Nephron (organoid): ENCODE data around the gene TRIM63.

Experiments used
- H3K27ac Mint-ChIP-seq, 3 experiments: 2 replicates each; pipeline ENCODE4 v1.8.0; 2020; ENCODE audit warnings: mixed read lengths in 3 of 3, mild to moderate bottlenecking in 2 of 3, moderate library complexity in 1 of 3
- H3K27me3 Mint-ChIP-seq: 2 replicates; pipeline ENCODE4 v1.8.0; 2021; ENCODE audit warnings: low read depth, mild to moderate bottlenecking, moderate library complexity, mixed read lengths
- H3K36me3 Mint-ChIP-seq: 2 replicates; pipeline ENCODE4 v1.8.0; 2020; ENCODE audit warnings: low read depth, mixed read lengths
- H3K4me1 Mint-ChIP-seq: 2 replicates; pipeline ENCODE4 v1.8.0; 2020; ENCODE audit warnings: mixed read lengths
- H3K4me3 Mint-ChIP-seq, 3 experiments: 2 replicates each; pipeline ENCODE4 v1.8.0; 2020; ENCODE audit warnings: mild to moderate bottlenecking in 3 of 3, mixed read lengths in 3 of 3, moderate library complexity in 2 of 3
- H3K9me3 Mint-ChIP-seq: 2 replicates; pipeline ENCODE4 v1.8.0; 2020; ENCODE audit warnings: mixed read lengths
- TF ChIP-seq, protein P1 (sequence below), 3 experiments: fragments of 200-600 bp; sonication (generic); IDR thresholded peaks; one replicate each; pipeline ENCODE4 v1.5.0; 2021; ENCODE audit warnings: antibody characterized with exemption in 3 of 3; ENCODE audit not compliant: unreplicated experiment in 3 of 3

TRIM63 gene

DNA sequence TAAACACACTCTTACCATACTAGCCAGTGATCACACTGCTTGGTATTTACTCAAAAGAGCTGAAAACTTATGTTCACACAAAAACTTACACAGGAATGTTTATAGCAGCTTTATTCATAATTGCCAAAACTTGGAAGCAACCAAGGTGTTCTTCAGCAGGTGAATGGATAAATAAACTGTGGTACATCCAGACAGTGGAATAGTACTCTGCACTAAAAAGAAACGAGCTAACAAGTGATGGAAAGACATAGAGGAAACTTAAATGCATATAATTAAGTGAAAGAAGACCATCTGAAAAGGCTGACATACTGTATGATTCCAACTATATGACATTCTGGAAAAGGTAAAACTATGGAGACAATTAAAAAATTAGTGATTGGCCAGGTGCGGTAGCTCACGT lies 23.5 kb upstream of the TRIM63 start:
- Mint-ChIP-seq H3K36me3 (no peaks in the 10 kb centered on the region), H3K4me3 (no peak overlapping the region), H3K27me3 (peaks cover 35% of the 10 kb centered on the region), H3K9me3 (no peaks in the 10 kb centered on the region), H3K4me1 (peaks cover 18% of the 10 kb centered on the region), H3K27ac (no peak overlapping the region)
- TF ChIP-seq, protein P1, sequence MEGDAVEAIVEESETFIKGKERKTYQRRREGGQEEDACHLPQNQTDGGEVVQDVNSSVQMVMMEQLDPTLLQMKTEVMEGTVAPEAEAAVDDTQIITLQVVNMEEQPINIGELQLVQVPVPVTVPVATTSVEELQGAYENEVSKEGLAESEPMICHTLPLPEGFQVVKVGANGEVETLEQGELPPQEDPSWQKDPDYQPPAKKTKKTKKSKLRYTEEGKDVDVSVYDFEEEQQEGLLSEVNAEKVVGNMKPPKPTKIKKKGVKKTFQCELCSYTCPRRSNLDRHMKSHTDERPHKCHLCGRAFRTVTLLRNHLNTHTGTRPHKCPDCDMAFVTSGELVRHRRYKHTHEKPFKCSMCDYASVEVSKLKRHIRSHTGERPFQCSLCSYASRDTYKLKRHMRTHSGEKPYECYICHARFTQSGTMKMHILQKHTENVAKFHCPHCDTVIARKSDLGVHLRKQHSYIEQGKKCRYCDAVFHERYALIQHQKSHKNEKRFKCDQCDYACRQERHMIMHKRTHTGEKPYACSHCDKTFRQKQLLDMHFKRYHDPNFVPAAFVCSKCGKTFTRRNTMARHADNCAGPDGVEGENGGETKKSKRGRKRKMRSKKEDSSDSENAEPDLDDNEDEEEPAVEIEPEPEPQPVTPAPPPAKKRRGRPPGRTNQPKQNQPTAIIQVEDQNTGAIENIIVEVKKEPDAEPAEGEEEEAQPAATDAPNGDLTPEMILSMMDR (IDR thresholded peaks at IDR 0.05; ENCODE audit: unreplicated experiment in 3 of 3), result no peak

DNA sequence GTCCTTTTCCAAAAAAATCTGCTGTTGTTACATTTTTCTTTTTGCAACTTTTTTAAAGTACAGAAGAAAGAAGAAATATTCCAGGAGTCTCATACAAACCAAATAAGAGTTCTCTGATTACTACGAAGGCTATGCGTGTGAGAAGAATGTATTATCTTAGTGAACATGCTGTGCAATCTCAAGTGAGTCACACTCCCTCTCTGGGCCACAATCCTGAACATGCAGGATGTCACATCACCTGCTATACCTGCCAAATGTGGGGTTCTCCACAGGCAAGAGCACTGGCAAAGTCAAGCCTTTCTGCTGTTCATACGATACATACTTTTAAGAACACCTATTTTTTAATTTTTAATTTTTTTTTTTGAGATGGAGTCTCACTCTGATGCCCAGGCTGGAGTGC lies 21.7 kb upstream of the TRIM63 start:
- Mint-ChIP-seq H3K9me3 (no peaks in the 10 kb centered on the region), H3K27me3 (peaks cover 42% of the 10 kb centered on the region), H3K36me3 (no peaks in the 10 kb centered on the region), H3K4me3 (no peak overlapping the region), H3K27ac (no peak overlapping the region), H3K4me1 (peaks cover 12% of the 10 kb centered on the region)
- TF ChIP-seq, protein P1 (IDR thresholded peaks at IDR 0.05; ENCODE audit: unreplicated experiment in 3 of 3), result no peak

DNA sequence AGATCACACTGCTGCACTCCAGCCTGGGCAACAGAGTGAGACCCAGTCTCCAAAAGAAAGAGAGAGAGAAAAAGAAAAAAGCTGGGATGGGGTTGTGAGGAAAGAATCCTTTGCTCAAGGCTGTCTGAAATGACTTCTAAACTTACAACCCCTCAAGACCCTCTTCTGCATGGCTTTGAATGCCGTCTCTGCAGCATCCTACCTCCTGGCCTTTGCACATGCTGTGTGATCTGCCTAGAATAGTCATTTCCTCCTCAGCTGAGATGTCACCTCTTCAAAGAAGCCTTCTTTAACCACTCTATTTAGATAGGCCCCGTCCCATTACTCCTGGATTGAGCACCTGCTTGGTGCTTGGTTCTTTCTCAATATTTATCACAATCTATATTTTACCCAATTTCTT lies 17.4 kb upstream of the TRIM63 start:
- H3K36me3 Mint-ChIP-seq, result no peaks in the 10 kb centered on the region
- no peaks in the 10 kb centered on the region for H3K9me3 Mint-ChIP-seq
- TF ChIP-seq, protein P1 (IDR thresholded peaks at IDR 0.05; ENCODE audit: unreplicated experiment in 3 of 3), result no peak
- H3K27ac Mint-ChIP-seq, result no peak overlapping the region
- no peaks in the 10 kb centered on the region for H3K4me1 Mint-ChIP-seq
- peaks cover 21% of the 10 kb centered on the region for H3K27me3 Mint-ChIP-seq
- no peak overlapping the region for H3K4me3 Mint-ChIP-seq

DNA sequence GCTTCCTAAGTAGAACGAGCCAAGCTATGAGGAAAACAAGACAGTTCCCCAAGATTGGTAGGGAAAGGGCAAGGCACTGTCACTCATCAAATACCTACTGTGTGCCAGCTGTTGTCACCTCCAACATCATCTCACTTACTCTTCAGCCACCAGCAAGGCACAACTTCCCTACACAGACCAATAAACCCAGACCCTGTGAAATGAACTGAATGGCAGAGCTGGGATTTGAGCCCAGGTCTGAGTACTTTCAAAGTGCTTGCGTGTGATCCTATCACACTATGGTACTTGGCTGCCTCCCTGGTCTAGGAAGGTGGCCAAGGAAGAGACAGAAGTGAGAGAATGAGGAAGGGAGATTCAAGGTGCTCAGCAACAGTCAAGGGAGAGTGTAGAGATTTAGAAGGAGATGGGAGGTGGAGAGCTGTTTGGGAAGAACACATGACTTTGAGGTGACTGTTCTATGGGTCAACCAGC lies 16.7 kb upstream of the TRIM63 start:
- Mint-ChIP-seq H3K27me3 (peaks cover 19% of the 10 kb centered on the region), H3K4me1 (peaks cover 3% of the 10 kb centered on the region), H3K36me3 (no peaks in the 10 kb centered on the region), H3K27ac (no peak overlapping the region), H3K9me3 (no peaks in the 10 kb centered on the region), H3K4me3 (no peak overlapping the region)
- TF ChIP-seq, protein P1 (IDR thresholded peaks at IDR 0.05; ENCODE audit: unreplicated experiment in 3 of 3), result no peak

DNA sequence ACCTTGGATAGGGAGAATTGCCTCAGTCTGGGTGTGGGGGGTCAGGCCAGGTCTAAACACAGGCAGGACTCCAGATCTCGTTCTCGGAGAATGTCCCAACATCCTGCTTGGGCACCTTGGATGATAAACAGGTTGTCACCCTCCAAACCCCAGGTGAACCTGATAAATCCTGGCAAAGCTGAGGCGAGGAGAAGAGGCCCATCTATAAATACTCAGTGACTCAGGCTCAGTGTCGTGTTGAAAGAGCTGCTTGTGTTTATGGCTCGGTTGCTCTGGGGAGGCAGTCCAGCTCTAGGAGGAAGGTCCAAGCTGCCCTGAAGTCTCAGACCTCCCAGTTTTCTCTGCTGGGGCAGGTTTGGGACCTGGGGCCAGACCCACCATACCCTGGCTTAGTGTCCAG lies 15.8 kb upstream of the TRIM63 start:
- Mint-ChIP-seq H3K4me1 (peaks cover 12% of the 10 kb centered on the region), H3K4me3 (no peak overlapping the region), H3K9me3 (no peaks in the 10 kb centered on the region), H3K27ac (no peak overlapping the region), H3K36me3 (no peaks in the 10 kb centered on the region), H3K27me3 (peaks cover 19% of the 10 kb centered on the region)
- TF ChIP-seq, protein P1 (IDR thresholded peaks at IDR 0.05; ENCODE audit: unreplicated experiment in 3 of 3), result no peak

DNA sequence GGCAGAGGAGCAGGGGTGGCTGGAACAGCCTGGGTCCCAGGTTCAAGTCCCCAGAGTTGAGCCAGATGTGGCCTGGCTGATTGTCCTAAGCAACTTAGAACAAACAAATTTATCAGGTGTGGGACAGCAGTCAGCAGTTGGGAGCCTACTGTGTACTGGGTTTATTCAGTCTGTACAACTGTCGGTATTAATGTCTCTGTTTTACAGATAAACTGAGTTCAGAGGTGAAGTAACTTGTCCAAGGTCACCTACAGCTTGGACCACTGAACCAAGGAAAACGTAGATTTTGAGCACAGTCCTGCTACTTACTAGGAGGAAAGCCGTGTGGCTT lies 14.6 kb upstream of the TRIM63 start:
- no peak overlapping the region for H3K4me3 Mint-ChIP-seq
- H3K4me1 Mint-ChIP-seq, result peaks cover 12% of the 10 kb centered on the region
- H3K27ac Mint-ChIP-seq, result no peak overlapping the region
- TF ChIP-seq, protein P1 (IDR thresholded peaks at IDR 0.05; ENCODE audit: unreplicated experiment in 3 of 3), result no peak
- H3K27me3 Mint-ChIP-seq, result peaks cover 19% of the 10 kb centered on the region
- H3K36me3 Mint-ChIP-seq, result no peaks in the 10 kb centered on the region
- no peaks in the 10 kb centered on the region for H3K9me3 Mint-ChIP-seq
